Measurements from ENCODE around the gene CNKSR1.
A peak's percentile ranks its signal among the peaks of the same experiment; 100 is the strongest.

The CNKSR1 gene

DNA sequence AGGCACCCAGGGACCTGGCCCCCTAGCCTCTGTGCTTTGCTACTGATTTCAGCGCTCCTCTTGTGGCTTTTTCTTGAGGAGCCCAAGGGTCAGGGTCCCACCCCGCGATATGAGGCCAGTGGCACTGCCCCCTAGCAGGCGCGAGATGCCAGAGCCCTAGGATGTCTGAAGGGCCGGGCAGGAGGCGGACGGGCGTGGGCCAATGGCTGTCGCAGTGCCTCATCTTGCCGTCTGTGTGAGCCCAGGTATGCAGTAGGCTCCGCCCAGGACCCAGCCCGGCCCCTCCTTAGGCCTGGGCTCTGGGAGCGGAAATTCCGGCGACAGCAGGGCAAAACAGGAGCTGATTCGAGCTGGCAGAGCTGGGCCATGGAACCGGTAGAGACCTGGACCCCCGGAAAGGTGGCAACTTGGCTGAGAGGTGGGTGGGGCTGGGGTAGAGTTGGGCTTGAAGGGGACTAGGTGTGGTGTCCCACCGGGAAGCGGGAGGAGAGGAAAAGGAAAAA, at the start of gene CNKSR1:
Gene CNKSR1 (plus strand): TSS at position 310 of the 503 bp plus-strand sequence. CDS start 57 bp downstream, at position 367.
- DNase-seq: no peak

DNA sequence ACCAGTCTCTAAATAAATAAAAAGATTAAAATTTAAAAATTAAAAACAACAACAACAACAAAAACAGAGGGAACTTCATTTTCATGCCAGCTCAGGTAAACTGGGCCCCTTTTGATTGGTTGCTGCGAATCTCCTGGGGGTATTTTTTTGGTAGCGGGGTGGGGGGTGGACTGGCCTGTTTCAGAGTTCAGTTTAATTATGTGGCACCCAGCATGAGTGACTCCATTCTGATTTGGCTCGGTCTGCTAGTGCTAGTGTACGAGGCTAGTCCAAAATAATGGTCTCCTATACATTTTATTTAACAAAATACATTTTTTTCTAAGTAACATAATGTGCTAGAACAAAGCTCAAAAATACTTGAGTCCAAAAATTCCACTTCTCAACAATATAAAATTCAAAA, 47.5 kb upstream of the CNKSR1 start:
- no peak for DNase-seq

DNA sequence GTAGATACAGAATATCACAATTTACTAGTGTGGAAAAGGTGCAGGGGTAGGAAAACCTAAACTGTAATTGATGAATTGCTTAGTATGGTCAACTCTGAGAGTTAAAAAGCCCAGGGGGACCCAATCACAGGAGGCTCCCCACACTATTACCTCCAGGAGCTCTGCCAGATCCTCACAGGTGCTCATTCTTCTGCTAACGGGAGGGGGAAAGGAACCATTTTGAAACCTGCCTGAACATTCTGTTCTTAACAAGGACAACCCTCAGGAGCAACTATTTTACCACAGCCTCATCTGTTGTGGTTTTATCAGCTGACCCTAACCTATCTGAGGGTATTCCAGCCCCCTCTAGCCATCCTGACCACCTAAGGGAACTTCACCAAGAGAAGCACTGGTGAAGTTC, 46.6 kb upstream of the CNKSR1 start:
- DNase-seq: no peak

DNA sequence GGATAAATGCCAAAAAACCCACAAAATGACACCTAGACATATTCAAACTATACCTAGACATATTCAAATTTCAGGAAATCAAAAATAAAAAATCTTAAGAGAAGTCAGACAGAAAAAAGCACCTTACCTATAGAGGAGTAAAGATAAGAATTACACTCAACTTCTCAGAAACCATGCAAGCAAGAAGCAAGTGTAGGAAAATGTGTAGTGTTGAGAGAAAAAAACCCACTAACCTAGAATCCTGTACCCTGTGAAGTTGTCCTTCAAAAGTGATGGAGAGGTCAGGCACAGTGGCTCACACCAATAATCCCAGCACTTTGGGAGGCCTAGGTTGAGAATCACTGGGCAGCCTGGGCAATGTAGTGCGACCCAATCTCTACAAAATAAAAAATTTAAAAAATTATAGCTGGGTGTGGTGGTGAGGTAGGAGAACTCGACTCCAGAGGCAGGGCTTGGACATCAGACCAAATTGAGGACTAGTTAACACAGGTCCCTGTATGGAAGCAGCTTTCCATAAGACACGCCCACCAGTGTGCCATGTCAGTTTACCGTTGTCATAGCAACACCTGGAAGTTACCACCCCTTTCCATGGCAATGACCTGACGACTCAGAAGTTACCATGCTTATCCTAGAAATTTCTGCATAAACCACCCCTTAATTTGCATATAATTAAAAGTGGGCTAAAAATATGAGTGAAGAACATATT, 45.0 kb upstream of the CNKSR1 start:
- peak; percentile 65 for DNase-seq

DNA sequence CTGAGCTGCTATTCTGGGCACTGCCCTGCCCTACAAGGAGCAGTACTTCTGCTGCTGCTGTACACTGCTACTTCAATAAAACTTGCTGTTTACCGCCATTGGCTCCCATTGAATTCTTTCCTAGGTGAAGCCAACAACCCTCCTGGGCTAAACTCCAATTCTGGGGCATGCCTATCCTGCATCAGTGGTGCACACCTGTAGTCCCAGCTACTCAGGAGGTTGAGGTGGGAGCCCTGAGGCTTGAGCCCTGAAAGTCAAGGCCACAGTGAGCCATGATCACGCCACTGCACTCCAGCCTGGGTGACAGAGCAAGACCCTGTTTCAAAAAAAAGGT, 44.5 kb upstream of the CNKSR1 start:
- no peak for DNase-seq

GRCh38 chr1:26134466-26134865, 42.8 kb upstream of the CNKSR1 start:
- DNase-seq: no peak

GRCh38 chr1:26138974-26139558, 38.2 kb upstream of the CNKSR1 start:
- no peak for DNase-seq

DNA sequence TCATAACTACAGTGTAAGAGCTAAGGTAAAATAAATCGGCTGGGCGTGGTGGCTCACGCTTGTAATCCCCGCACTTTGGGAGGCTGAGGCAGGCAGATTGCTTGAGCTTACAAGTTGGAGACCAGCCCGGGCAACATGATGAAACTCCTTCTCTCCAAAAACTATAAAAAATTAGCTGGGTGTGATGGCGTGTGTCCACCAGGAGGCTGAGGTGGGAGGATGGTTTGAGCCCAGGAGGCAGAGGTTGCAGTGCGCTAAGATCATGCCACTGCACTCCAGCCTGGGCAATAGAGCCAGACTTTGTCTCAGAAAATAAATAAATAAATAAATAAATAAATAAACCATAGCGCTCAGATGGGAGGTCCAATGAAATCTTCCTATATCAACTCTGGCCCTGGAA, 35.1 kb upstream of the CNKSR1 start:
- no peak for DNase-seq

DNA sequence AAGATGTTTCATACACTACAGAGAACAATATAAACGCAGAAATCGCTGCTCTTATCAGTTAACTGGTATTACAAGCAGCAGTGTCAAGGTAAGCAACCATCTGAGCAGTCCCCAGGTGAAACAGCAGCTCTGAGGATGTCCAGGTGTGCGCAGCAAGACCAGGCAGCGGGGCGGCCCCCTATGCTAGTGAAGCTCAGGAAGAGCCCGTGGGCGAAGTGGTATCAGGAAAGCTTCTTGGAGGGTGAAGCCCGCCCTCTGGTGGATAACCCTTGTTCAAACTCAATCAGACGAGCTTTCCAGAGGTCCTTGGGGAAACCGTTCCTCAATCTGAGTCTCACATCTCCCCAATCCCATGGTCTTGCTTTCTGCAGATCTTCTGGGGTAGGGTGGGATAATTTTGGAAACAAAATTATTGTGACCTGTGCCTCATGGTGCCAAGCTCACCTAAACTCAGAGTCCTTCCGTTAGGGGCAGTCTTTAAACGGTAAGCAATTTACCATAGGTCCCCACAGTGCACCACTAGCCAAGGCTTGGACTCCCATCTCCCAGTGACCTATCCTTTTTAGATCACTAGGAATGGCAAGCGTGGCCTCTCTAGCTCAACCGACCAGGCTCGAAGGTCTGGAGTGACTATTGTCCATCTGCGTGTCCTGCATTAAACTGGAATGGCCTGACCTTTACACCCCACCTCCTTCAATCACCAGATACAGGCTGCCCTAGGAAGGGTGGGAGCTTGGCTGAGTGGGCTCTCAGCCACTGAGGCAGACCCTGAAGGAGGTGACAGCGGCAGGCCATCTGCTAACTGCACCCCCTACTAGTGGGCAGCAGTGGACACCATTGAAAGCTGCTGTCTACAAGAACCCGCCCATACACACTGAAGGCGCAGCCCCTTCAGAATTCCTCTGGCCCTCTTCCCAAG, 32.0 kb upstream of the CNKSR1 start:
- DNase-seq: peak; percentile 96

DNA sequence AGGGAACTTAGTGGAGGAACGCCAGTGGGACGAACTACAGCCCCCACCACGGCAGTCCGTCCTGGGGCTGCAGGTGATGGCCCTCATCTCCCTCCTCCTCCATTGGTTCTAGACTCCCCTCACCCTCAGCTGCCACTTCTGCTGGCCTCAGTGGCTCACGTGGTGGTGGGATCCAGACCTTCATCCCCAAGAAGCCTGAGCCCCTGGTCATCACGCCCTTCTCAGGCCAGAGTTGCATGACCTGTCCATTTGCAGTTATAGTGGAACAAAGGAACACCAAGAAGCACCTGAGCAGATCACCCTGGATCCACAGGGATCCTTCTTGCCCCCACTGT, 31.4 kb upstream of the CNKSR1 start:
- DNase-seq: no peak

DNA sequence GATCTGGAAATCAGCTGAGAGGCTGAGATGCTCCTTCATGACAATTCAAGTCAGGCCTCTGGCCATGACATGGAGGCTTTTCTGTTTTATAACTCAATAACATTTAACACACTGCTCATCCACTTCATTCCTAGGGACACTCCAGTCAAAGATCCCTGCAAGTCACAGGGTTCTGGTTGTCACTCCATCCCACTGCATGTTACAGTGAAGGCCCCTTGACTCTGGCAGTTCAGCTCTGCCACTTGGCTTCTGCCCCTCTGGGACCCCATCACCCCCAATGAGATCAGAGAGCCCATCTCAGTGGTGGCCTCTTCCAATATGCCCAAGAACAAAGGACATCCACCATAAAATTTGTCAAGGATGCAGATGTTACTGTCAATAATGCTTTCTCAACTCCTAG, 28.4 kb upstream of the CNKSR1 start:
- DNase-seq: no peak

DNA sequence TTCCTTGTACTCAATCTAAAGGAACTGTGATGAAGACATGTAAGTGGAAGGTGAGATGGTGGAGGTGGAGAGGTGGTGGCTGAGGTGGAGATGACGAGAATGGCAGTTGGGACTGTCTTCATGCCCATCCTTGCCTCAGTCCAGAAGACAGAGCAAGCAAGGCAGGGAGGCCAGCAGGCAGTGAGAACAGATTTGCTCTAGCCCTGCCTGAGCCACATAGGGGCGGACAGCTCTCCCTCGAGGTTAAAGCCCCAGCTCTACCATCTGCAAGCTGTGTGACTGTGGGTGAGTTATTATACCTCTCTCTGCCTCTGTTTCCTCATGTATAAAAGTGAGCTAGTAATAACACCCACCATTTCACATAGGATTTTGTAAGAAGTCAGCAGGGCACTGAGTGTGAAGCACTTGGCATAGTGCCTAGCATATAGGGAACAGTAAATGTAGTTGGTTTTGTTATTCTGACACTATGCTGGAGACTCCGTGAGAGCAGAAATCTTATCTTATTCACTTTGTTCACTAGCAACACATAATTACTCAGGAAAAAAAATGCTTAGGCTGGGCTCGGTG, 23.2 kb upstream of the CNKSR1 start:
- DNase-seq: no peak

DNA sequence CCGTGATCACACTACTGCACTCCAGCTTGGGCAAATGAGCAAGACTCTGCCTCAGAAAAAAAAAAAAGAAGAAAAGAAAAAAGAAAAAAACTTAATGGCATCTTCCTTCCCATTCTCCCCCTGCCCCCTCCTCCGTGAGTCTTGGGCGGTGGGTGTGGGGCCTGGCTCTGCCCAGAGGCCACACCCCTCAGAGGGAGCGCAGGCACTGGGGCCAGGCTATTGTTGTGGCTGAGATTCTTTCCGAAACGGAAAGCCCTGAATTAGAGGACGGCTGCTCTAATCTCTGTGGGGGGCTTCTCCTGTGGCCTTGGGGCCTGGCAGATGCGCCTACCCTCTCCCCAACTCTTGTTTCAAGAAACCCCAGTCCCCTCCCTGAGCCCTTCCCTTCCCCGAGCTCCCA, 22.5 kb upstream of the CNKSR1 start:
- DNase-seq: no peak

GRCh38 chr1:26155370-26156284, 21.7 kb upstream of the CNKSR1 start:
- DNase-seq: no peak

DNA sequence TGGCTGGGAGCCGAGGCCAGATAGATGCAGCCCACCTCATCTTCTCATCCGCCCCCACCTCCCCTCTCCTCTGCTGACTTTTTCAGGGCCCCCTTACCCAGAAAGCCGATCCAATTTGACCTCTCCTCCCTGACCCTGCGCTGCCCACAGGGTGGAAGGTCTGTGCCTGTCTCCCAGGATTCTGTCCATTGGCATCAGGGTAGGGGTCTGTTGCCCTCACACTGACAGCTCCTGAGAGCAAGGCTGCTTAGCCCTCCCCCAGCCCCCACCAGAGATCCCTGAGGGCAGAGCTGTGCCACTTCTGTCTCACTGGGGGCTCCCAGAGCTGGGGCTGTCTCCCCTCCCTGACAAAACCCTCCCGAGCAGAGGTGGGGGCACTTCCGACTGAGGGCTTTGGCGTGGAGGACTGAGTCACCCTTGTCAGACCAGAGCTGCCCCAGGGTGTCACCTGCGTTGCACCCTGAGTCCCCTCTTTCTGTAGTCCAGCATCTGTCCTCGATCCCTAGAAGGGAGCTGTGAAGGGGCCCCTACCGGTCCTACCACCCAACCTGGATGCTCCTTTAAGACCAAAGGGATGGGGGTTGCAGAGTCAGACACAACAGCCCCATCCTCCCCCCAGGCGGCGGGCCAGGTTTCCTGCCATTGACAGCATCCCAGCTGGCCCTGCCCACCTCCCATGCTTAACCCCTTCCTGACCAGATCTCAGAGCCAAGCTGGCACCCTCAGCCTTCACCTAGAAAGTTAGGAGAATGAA, 20.8 kb upstream of the CNKSR1 start:
- no peak for DNase-seq

GRCh38 chr1:26158271-26158907, 18.9 kb upstream of the CNKSR1 start:
- no peak for DNase-seq

DNA sequence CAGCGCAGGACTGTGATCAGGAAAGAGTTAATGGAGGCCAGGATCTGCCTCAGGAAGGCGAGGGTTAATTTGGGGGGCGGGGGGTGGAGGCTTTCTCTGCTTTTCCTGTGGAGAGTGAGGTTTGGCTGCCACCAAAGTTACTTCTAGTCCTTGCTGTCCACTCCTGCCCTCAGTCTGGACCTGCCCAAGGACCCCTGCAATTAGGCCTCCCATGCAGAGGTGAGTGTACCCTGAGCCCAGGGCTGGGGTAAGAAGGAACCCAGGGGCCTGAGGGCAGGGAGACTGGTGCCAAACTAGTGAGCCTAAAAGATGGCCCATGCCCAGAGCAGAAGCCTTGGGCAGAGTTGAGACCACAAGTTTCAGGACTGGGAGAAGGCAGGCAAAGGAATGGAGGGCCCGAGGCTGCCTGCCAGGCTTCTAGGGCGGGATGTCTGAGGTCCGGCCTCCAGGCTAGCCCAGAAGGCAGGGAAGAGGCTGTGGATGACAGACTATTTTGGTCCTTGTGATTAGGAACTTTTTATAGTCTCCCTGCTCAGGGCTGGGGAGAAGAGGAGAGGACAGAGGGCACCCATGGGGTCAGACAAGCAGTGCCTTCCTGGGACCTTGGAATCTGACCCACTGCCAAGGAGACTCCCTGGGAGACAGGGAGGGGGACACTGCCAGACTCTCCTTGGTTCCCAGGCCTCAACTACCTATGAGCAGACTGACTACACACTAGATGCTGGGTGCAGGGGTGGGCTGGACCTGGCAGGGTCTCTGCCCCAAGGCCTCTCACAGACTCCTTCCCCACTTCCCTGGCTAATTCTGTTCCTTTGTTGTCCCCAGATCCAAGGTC, 18.2 kb upstream of the CNKSR1 start, which contains the start of gene FAM110D:
Gene FAM110D (plus strand): TSS at position 172 of the 835 bp plus-strand sequence. CDS start 2,213 bp downstream, outside the sequence.
- DNase-seq: no peak

- DNase-seq: no peak
Observed at GRCh38 chr1:26159743-26160039, 17.6 kb upstream of the CNKSR1 start.

DNA sequence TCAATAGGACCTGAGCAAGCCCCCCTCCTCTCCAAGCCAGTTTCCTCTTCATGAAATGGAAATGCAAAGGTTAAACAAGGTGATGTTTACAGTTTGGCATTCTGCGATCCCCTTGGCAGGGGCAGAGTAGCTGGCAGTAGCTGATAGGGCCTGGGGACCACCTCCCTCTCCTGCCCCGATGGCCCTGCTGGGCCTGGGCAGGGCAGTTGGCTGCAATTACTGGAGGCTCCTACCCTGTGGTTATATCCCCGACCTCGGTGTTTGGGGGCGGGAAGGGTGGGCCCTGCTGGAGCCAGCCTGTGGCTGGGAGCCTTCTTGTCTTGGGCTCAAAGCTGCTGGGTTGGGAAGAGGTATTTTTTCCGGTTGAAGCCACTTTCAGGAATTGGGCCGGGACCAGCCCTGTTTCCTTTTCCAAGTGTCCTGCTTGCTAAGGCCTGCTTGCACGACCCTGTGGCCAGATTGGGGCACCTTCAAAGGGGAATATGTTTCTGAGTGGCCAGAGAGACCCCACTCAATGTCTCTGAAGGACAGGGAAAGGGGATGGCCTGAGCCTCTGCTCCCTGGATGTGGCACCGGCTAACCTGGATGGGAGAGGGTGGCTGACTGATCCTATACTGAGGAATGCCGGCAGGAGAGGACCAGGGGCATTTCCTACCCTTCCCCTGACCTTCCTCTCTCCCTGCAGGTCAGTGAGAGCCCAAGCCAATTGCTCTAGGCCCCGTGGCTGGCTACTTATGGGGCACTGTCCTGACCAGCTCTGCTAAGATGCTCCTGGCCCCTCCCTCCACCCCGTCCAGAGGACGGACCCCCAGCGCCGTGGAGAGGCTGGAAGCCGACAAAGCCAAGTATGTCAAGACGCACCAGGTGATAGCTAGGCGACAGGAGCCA, 16.5 kb upstream of the CNKSR1 start:
- peak; percentile 70 for DNase-seq

Measured in hematopoietic multipotent progenitor cell treated with erythropoietin and hydrocortisone succinate and interleukin-3 and kit ligand, for 6 days (in vitro differentiated cells).